ENCODE measurements around the gene PDE4D. TPM values are rescaled to one million over a fixed set of nuclear protein-coding genes. Genes with fewer than 3 reads are reported as not detected.

The PDE4D gene
- total RNA-seq, 1 experiment from 2014 or later: 17.2 TPM

GRCh38 chr5:59259237-59259636, 634.3 kb downstream of the PDE4D start:
- DNase-seq (ENCODE audit: low read depth): no peak

- no peak for DNase-seq (ENCODE audit: low read depth)
These were observed 635.8 kb downstream of the PDE4D start for GRCh38 chr5:59257488-59258400.

- no peak for DNase-seq (ENCODE audit: low read depth)
These were observed 637.2 kb downstream of the PDE4D start for GRCh38 chr5:59256331-59256730.

- DNase-seq (ENCODE audit: low read depth): no peak
These were observed 639.4 kb downstream of the PDE4D start for GRCh38 chr5:59254055-59254687.

- DNase-seq (ENCODE audit: low read depth): no peak
These were observed 639.9 kb downstream of the PDE4D start for GRCh38 chr5:59253625-59254024.

- DNase-seq (ENCODE audit: low read depth): no peak
These were observed 641.9 kb downstream of the PDE4D start for GRCh38 chr5:59251627-59252026.

GRCh38 chr5:59249726-59250125, 643.8 kb downstream of the PDE4D start:
- no peak for DNase-seq (ENCODE audit: low read depth)

GRCh38 chr5:59249160-59249559, 644.4 kb downstream of the PDE4D start:
- DNase-seq (ENCODE audit: low read depth): no peak

GRCh38 chr5:59246882-59247281, 646.6 kb downstream of the PDE4D start:
- DNase-seq (ENCODE audit: low read depth): no peak

GRCh38 chr5:59246145-59246869, 647.2 kb downstream of the PDE4D start:
- peak; percentile 26 for DNase-seq (ENCODE audit: low read depth)

- no peak for DNase-seq (ENCODE audit: low read depth)
These were observed 648.3 kb downstream of the PDE4D start for GRCh38 chr5:59245198-59245597.

GRCh38 chr5:59241552-59241951, 652.0 kb downstream of the PDE4D start:
- no peak for DNase-seq (ENCODE audit: low read depth)

GRCh38 chr5:59241119-59241518, 652.4 kb downstream of the PDE4D start:
- DNase-seq (ENCODE audit: low read depth): no peak

GRCh38 chr5:59238126-59238902, 655.2 kb downstream of the PDE4D start:
- no peak for DNase-seq (ENCODE audit: low read depth)

- no peak for DNase-seq (ENCODE audit: low read depth)
These were observed 656.5 kb downstream of the PDE4D start for GRCh38 chr5:59236986-59237385.

- no peak for DNase-seq (ENCODE audit: low read depth)
These were observed 657.1 kb downstream of the PDE4D start for GRCh38 chr5:59236448-59236847.

- DNase-seq (ENCODE audit: low read depth): no peak
These were observed 659.3 kb downstream of the PDE4D start for GRCh38 chr5:59234236-59234635.

GRCh38 chr5:59231221-59231931, 662.1 kb downstream of the PDE4D start:
- no peak for DNase-seq (ENCODE audit: low read depth)

- peak; percentile 51 for DNase-seq (ENCODE audit: low read depth)
These were observed 670.6 kb downstream of the PDE4D start for GRCh38 chr5:59222687-59223511.

GRCh38 chr5:59221769-59222168, 671.8 kb downstream of the PDE4D start:
- DNase-seq (ENCODE audit: low read depth): no peak

All from RPMI7951 (cell line).